ENCODE measurements around the gene RC3H2.

RC3H2 gene

DNA sequence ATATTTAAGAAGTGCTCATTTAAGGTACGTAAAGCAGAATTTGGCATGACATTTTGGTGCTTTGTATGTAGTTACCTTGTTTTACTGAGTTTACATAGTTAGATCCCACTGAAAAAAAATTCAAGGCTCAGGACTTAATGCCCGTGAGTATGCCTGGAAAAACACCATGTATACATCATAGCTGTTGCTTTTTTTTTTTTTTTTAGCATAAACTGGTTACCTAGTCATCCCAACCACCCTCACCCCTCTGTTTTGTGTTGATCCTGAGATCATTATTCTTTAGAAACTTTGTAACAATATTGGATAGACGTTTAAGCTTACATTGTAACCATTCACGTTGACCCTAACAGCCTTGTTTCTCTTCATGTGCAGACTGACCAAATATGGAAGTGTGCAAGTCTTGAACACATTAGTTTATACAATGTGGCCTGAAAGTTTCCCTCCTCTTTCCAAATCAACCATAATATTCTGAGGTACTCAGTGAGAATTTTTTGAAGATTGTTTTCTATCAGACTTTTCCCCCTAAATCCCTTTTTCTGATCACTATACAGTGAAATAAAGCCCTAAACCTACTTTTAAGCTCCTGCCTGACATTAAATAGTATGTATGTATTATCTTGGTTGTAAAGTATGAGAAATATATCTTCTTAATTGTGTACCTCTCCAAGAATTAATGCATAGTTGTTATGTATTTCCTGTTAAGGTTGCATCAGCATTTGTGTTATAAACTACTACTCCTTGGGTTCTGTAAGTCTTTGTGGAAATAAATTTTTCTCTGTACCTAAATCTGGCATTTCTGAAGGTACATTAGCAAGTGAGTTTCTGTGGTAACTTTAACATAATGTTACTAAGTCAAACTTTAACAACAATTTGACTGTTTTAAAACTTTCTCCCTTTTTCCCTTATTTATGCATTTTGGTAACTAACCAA, 40.1 kb upstream of the RC3H2 start:
- no peak for DNase-seq (ENCODE audit: insufficient read length, low spot score)
- no peak for TF ChIP-seq POLR2AphosphoS5 (IDR thresholded peaks at IDR 0.05; ENCODE audit: low read depth, low read length)
- no peak for TF ChIP-seq POLR2A (IDR thresholded peaks at IDR 0.05; ENCODE audit: low read depth, low read length)
- TF ChIP-seq POU2F2 (IDR thresholded peaks at IDR 0.05; ENCODE audit: low read depth, low read length): no peak
- TF ChIP-seq PAX5 (IDR thresholded peaks at IDR 0.05; ENCODE audit: insufficient read depth, low read length, severe bottlenecking): no peak
- FAIRE-seq: no peak

DNA sequence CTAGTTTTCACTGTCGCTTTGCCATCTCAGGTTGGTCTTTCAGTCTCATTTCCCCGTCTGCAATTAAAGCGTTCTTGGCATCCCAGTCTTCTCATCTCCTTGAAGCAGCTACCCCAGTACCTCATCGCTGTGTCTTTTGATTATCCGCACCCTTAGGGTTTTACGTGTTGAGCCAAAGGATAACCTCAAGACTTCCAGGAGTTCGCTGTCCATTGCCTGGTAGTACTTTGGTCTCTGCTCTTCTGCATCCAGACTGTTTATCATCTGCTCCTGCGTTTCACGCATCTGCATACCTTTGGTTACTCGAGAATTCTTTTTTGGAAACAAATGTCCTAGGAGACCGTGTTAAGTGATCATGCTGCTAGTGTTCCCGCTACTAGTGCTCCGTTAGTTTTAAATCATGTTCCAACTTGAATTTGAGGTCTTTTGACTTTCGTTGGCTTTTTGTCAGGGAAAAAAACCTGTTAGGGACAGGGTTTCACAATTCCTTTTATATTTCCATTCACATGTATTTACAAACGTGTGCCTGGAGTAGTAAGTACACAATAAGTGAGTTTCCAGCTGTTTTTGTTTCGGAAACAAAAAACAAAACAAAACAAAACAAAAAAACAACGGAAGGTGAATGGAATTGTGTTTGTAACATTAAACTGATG, 36.5 kb upstream of the RC3H2 start:
- TF ChIP-seq POLR2AphosphoS5 (IDR thresholded peaks at IDR 0.05; ENCODE audit: low read depth, low read length) (no peak), POLR2A (IDR thresholded peaks at IDR 0.05; ENCODE audit: low read depth, low read length) (no peak), SPI1 (IDR thresholded peaks at IDR 0.05; ENCODE audit: low read depth, low read length) (no peak), PAX5 (IDR thresholded peaks at IDR 0.05; ENCODE audit: insufficient read depth, low read length, severe bottlenecking) (no peak), TAF1 (IDR thresholded peaks at IDR 0.05; ENCODE audit: low read depth, low read length) (no peak), POU2F2 (IDR thresholded peaks at IDR 0.05; ENCODE audit: low read depth, low read length) (no peak)
- no peak for DNase-seq (ENCODE audit: insufficient read length, low spot score)
- peak; percentile 71 for FAIRE-seq

DNA sequence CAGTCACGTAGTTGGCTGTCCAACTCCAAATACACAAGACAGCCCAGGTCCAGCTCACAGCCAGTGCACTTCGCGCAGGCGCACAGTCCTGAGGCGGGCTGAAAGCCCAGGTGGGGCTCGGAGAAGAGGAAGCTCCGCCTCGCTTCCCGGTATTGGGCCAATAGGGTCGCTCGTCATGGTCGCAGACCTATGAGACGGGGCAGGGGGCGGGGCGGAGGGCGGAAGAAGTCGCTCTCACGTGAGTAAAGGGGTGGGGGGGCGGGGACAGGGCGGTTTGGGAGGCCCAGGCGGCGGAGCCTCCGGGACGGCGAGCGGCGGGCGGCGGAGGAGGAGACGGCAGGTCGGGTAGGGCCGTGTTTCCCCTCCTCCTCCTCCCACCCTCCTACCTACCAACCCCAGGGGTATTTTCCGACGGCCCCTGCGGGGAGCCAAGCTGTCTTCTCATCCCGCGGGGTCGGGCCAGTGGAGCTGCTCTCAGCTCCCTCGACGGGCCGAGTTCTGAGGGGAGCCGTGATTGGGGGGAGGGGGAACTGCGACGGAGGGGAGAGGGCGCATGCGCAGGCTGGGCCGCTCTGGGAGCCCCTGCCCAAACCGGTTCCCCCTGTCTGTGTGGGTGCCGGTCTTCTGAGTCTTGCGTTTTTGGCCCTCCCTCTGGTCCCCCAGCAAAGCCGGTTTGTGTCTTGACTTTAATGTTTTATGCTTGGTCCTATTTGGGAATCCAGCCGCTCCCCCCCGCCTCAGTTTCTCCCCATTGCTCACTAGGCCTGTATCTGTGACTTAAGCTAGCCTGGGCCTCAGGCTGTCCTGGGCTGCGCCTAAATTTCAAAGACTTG, 35.8 kb upstream of the RC3H2 start, which contains the start of gene RABGAP1:
Gene RABGAP1 (plus strand): TSS at position 272 of the 833 bp plus-strand sequence. CDS start 16,040 bp downstream, outside the sequence.
- TF ChIP-seq TAF1 (IDR thresholded peaks at IDR 0.05; ENCODE audit: low read depth, low read length): peak; percentile 49; the same call in 1 of the 2 replicates
- TF ChIP-seq PAX5 (IDR thresholded peaks at IDR 0.05; ENCODE audit: insufficient read depth, low read length, severe bottlenecking): no peak
- TF ChIP-seq POLR2A (IDR thresholded peaks at IDR 0.05; ENCODE audit: low read depth, low read length): peak; percentile 77
- TF ChIP-seq SPI1 (IDR thresholded peaks at IDR 0.05; ENCODE audit: low read depth, low read length): no peak
- peak; percentile 85 for TF ChIP-seq POLR2AphosphoS5 (IDR thresholded peaks at IDR 0.05; ENCODE audit: low read depth, low read length)
- peak; percentile 37; the same call in 1 of the 2 replicates for TF ChIP-seq POU2F2 (IDR thresholded peaks at IDR 0.05; ENCODE audit: low read depth, low read length)
- FAIRE-seq: peak; percentile 95
- DNase-seq (ENCODE audit: insufficient read length, low spot score): peak; percentile 89

DNA sequence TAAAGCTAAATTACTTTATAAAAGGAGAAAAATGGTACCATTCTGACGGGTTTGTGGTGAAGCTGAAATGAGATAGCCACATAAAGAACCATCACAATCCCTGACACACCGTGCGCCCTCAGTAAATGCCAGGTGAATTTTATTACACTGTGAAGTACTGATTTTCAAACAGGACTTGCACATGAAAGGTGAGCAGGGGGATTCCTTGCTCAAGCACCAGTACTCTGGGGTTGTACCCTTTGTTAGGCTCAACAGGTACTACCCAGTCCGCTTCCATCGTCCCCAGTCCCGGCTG, 35.2 kb upstream of the RC3H2 start:
- DNase-seq (ENCODE audit: insufficient read length, low spot score) (no peak), FAIRE-seq (no peak)
- TF ChIP-seq TAF1 (IDR thresholded peaks at IDR 0.05; ENCODE audit: low read depth, low read length) (no peak), POU2F2 (IDR thresholded peaks at IDR 0.05; ENCODE audit: low read depth, low read length) (no peak), PAX5 (IDR thresholded peaks at IDR 0.05; ENCODE audit: insufficient read depth, low read length, severe bottlenecking) (no peak), SPI1 (IDR thresholded peaks at IDR 0.05; ENCODE audit: low read depth, low read length) (no peak), POLR2A (IDR thresholded peaks at IDR 0.05; ENCODE audit: low read depth, low read length) (no peak), POLR2AphosphoS5 (IDR thresholded peaks at IDR 0.05; ENCODE audit: low read depth, low read length) (no peak)

DNA sequence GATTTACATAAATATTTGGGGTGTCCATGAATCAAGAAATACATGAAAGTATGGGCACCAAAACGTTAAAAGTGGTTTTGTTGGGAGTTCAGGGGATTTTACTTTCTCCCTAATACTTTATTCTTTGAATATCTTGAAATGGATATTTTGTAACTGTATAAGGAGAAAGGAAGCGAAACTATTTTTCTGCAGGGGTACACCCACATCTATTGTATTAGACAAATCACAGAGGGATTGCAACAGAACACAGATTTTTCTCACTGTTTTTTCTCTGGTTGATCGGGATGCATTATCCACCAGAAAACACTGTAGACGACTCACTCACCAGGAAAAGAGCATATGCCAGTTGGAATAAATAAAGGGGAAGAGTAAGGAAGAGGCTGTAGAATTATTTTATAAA, 34.4 kb upstream of the RC3H2 start:
- TF ChIP-seq POU2F2 (IDR thresholded peaks at IDR 0.05; ENCODE audit: low read depth, low read length) (no peak), TAF1 (IDR thresholded peaks at IDR 0.05; ENCODE audit: low read depth, low read length) (no peak), PAX5 (IDR thresholded peaks at IDR 0.05; ENCODE audit: insufficient read depth, low read length, severe bottlenecking) (no peak), SPI1 (IDR thresholded peaks at IDR 0.05; ENCODE audit: low read depth, low read length) (no peak), POLR2A (IDR thresholded peaks at IDR 0.05; ENCODE audit: low read depth, low read length) (no peak), POLR2AphosphoS5 (IDR thresholded peaks at IDR 0.05; ENCODE audit: low read depth, low read length) (no peak)
- no peak for FAIRE-seq
- DNase-seq (ENCODE audit: insufficient read length, low spot score): no peak

DNA sequence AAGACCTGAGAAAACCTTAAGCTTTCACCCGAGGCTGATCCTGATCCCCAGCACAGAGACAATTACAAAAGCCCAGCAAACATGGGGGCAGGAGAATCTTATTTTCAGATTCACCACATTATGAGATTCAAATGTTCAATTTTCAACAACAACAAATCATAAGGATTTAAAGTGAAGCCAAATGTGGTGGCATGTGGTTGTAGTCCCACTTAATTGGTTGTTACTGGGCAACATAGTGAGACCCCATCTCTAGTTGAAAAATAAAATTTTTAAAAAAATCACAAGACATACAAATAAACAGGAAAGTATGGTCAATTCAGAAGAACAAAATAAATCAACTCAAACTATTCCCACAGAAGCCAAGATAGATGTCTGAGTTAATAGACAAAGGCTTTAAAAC, 31.7 kb upstream of the RC3H2 start:
- DNase-seq (ENCODE audit: insufficient read length, low spot score) (no peak), FAIRE-seq (no peak)
- TF ChIP-seq POU2F2 (IDR thresholded peaks at IDR 0.05; ENCODE audit: low read depth, low read length) (no peak), PAX5 (IDR thresholded peaks at IDR 0.05; ENCODE audit: insufficient read depth, low read length, severe bottlenecking) (no peak), POLR2A (IDR thresholded peaks at IDR 0.05; ENCODE audit: low read depth, low read length) (no peak), SPI1 (IDR thresholded peaks at IDR 0.05; ENCODE audit: low read depth, low read length) (no peak), POLR2AphosphoS5 (IDR thresholded peaks at IDR 0.05; ENCODE audit: low read depth, low read length) (no peak), TAF1 (IDR thresholded peaks at IDR 0.05; ENCODE audit: low read depth, low read length) (no peak)

DNA sequence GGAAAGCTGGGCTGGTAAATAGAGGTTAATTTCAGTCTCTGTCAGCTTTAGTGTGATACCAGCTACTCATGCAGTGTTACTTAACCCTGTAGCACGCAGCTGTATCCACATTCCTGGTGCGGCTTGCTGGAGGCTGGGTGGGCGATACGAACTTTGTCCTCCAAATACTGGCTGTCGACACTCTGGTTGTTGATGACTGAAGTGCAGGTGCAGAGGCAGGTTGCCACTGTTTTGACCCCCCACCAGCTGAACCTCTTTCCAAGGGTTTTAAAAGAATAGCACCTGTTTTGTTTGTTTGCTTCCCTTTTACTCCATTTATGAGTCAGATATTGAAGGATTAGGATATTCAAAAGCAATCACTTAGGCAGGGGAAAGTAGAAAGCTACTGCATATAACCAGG, 31.3 kb upstream of the RC3H2 start:
- FAIRE-seq (no peak), DNase-seq (ENCODE audit: insufficient read length, low spot score) (no peak)
- TF ChIP-seq POLR2A (IDR thresholded peaks at IDR 0.05; ENCODE audit: low read depth, low read length): no peak
- TF ChIP-seq TAF1 (IDR thresholded peaks at IDR 0.05; ENCODE audit: low read depth, low read length): no peak
- no peak for TF ChIP-seq SPI1 (IDR thresholded peaks at IDR 0.05; ENCODE audit: low read depth, low read length)
- TF ChIP-seq POU2F2 (IDR thresholded peaks at IDR 0.05; ENCODE audit: low read depth, low read length): no peak
- no peak for TF ChIP-seq POLR2AphosphoS5 (IDR thresholded peaks at IDR 0.05; ENCODE audit: low read depth, low read length)
- TF ChIP-seq PAX5 (IDR thresholded peaks at IDR 0.05; ENCODE audit: insufficient read depth, low read length, severe bottlenecking): no peak

DNA sequence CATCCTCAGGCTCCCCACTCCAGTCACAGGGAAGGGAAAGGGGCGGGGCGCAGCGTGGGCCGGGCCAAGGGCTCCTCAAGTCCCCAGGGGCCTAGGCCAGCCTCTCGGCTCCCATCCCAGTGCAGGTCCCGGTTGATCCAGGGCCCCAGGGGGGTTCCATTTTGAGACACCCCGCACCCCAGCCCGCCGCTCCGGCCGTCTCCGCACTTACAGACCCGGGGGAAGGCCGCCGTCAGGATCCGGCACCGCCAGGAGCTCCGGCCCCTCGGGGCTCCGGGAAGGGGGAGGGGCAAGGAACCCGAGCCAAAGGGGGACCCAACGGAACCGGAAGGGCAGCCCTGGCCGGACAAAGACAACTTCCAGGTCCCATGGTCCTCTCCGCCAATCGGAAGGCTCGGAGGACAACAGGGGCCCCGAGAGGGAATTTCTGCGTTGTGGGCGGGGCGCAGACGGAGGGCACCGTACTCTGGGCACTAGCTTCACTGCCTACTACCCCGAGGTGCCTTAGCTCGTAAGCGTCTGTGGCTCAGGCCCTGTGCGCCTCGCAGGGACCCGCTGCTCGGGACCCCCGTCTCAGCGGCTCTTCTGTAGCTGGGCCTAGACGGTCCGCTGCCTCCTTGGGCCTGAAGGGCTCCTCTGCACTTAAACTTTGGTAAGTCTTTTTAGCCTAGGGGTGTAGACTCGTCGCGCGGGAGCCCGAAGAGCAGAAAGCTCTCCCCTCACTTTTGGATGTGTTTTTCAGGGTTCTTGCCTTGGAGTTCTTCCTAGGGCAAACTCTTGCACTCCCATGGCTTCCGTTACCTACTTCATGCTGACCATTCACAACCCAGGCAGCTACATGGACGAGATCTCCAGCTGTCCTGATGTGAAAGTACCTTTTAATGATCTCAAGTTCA, 26.3 kb upstream of the RC3H2 start, which contains the start of gene ZBTB26:
Gene ZBTB26 (minus strand): TSS at position 287 of the 896 bp plus-strand sequence. CDS start 11,578 bp downstream, outside the sequence.
- FAIRE-seq (peak; percentile 88), DNase-seq (ENCODE audit: insufficient read length, low spot score) (peak; percentile 90)

More for the DNA sequence above, 26.3 kb upstream of the RC3H2 start, which contains the start of gene ZBTB26:
- TF ChIP-seq PAX5 (IDR thresholded peaks at IDR 0.05; ENCODE audit: insufficient read depth, low read length, severe bottlenecking) (no peak), POLR2A (IDR thresholded peaks at IDR 0.05; ENCODE audit: low read depth, low read length) (peak; percentile 84), TAF1 (IDR thresholded peaks at IDR 0.05; ENCODE audit: low read depth, low read length) (peak; percentile 60; the same call in 1 of the 2 replicates), SPI1 (IDR thresholded peaks at IDR 0.05; ENCODE audit: low read depth, low read length) (peak; percentile 10; the same call in 1 of the 2 replicates), POU2F2 (IDR thresholded peaks at IDR 0.05; ENCODE audit: low read depth, low read length) (peak; percentile 75; the same call in 1 of the 2 replicates), POLR2AphosphoS5 (IDR thresholded peaks at IDR 0.05; ENCODE audit: low read depth, low read length) (peak; percentile 88)

Measured in GM12891 (cell line).